Fibroblast of skin of abdomen (primary cell): ENCODE results near the gene RNF141.

Experiments
- DNase-seq: peaks from one replicate; pipeline ENCODE4 v3.0.0-alpha.2; 2013

RNF141 gene

GRCh38 chr11:10497371-10498021 lies 43.5 kb downstream of the RNF141 start:
- no peak for DNase-seq

DNA sequence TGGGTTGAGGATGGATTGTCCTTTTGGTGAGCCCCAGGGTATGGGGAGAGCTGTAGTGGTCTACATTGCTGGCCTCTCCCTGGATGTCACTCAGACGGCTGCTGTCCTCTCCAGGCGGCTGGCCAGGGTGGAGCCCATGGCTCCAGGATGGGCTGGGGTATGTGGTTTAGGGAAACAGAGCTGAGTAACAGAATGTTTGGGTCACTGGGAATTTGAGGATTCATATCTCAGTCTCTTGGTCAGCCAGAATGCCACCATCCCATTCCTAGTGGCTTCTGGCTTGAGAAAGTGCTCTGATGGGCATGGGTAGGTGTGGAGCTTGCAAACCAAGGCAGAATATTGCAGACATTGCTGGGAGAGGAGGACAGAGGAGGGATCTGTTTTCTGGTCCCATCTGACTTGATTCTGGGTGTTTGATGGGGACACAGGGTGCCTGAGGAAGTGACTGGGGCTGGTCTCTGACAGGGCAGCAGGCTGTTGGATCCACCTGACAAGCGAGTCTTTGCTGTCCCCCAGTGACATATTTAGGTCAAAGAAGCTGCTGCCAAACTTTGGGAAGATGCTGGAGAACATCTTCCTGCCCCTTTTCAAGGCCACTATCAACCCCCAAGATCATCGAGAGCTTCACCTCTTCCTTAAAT lies 44.6 kb downstream of the RNF141 start:
- no peak for DNase-seq

DNA sequence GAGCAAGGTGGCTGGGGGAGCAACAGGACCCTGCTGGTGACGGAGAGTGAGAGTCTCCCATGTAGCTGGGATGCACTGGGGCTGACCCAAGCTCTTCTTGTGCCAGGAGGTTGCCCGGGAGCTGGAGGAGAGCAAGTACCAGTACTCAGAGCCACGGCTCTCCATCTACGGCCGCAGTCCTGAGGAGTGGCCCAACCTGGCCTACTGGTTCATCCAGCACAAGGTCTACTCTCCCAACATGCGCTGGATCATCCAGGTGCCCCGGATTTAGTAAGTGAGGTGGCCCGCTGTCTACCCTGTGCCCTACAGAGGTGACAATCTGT lies 45.6 kb downstream of the RNF141 start:
- DNase-seq: no peak

DNA sequence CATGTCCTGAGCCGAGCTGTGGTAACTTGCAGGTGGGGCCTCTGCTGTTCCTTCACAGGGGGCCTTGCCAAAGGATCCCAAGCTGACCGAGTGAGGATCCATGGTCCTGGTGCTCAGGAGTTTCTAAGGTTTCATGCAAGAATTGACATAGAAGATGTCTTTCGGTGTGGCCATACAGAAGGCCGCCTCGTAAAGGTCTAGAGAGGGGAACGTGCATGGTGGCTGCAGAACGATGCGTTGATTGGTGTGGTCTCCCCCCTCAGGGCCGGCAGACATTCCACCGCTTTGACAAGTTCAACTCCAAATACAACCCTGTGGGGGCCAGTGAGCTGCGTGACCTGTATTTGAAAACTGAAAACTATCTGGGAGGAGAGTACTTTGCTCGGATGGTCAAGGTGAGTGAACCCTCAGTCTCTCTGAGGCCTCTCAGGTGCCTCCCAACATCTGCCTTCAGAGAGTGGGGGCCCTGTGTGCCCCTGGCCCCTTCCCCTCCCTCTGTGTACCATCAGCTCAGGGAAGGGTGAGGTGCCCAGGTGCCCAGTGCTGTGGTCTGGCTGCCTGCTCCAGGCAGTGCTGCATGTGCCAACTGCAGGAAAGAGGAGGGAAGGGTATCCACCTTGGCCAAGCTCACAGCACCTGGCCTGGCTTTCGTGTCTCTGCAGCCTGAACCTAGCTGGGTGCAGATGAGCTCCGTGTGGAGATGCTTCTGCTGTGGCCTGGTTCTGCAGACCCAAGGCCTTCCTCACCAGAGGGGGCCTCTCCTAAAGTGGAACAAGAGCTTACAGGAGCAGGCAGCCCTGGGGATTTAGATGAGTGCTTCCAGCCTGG lies 46.1 kb downstream of the RNF141 start:
- no peak for DNase-seq

DNA sequence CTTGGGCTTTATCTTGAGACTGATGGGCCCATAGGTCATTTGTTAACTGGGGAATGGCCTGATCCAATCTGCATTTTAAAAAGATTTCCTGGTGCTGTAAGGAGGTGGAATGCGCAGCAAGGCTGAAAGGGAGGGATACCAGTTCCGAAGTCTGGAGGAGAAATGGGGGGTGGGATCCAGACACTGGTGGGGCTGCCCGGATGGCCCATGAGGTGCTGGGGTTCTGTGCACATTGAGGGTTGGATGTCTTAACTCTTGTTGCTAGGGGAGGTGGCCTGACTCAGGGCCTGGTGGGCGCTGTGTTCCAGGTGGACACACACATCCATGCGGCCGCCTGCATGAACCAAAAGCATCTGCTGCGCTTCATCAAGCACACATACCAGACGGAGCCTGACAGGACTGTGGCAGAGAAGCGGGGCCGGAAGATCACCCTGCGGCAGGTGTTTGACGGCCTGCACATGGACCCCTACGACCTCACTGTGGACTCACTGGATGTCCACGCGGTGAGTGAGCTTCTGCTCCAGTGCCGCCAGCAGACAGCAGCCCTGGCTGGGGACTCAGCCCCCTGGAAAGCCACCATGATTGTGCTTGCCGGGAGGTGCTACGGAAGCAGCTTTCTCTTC lies 47.8 kb downstream of the RNF141 start:
- DNase-seq: no peak

GRCh38 chr11:10492084-10492483 lies 48.9 kb downstream of the RNF141 start:
- DNase-seq: no peak

DNA sequence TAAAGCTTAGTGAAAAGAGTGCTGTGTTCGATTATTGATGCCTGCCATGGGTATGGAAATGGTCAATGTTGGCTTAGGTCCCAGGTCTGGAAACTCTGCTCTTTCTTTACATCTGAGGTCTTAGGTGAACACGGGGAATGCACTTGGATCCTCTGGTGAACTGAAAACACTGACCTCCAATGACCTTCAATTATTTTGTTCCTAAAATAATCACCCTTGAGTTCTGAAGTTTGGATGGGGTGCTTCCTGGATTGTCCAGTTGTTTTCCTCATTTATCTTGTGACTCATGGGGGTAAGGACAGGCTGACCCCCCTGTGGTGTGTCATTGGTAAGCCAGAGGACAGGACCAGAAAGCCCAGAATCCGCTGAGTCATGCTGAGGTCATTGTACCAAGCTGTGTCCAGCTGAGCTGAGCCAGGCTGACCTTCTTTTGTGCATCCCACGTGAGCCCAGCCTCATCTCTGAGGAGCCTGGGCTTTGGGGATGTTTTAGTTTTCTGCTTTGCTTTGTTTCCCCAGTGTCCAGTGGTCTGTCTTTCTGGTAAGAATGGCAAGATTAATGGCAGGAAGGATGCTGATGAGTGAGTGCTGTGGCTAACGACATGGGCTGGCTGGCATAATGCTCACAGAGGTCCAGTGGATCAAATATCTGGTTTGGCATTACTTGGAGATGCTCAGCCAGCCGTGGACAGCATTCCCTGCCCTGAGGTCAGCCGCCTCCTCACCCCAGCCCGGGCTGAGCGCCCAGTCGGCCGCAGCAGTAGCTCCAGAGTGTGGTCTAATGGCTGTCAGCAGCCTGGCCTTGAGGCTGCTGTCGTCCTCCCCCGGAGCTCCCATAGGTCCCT lies 50.4 kb downstream of the RNF141 start:
- DNase-seq: peak; percentile 71

GRCh38 chr11:10490032-10490397 lies 51.0 kb downstream of the RNF141 start:
- DNase-seq: no peak

GRCh38 chr11:10488934-10489691 lies 51.9 kb downstream of the RNF141 start:
- no peak for DNase-seq

DNA sequence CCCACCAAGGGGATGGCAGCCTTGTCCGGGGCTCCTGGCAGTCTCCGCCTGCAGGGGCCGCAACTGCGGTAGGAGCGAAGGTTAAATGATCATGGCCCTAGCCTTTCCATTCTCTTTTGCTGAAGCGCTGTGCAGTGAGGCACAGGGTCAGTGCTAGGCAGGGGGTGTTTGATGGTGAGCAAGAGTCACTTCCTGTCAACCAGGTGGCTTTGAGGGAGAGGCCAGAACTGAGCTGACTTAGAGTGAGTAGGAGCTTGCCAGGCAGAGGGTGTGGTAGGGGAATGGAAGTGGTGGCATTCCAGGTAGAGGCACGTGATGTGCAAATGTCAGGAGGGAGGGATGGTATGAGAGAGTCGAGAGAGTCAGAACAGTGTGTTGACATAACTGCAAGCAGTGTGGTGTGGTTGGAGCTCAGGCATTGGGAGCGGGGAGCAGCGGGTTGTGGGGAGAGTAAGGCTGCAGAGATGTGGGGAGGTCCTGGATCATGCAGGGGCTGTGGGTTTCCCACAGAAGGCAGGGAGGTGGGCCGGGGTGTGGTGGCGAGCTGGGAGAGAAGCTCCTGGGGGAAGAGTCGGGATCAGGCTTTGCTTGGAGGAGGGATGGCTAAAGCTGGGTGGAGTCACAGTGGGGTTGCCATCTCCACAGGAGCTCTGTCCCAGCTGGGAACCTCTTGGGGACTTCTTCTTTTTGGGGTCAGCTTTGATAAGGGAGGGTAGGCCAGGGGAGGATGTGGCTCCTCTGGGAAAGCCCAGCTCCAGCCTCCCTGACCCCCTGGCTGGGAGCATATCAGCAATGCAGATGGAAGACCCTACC lies 52.7 kb downstream of the RNF141 start:
- DNase-seq: no peak

DNA sequence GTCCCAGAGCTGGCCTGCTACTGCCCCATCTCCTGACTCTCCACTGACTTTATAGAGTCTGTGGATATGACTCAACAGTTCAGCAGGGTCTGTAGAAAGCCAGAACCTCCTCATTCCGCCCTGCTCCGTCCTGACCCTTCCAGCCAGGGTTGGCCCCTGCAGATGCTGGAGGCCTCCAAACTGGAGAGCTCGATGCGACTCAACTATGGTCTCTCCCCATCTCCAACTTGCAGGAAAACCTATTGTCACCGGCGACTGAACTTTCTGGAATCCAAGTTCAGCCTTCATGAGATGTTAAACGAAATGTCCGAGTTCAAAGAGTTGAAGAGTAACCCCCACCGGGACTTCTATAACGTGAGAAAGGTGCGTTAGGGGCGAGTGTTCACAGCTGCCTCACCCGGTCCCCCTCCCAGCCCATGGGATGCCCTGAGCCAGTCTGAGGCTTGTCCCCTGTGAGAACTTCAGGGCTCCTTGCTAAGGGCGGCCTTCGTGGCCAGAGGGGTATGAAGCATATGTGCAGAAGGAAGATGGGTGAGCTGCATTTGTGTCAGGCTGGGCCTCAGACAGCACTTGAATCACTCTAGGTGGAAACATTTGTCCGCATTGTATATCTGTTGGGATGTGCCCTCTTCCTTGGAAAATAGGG lies 53.9 kb downstream of the RNF141 start:
- DNase-seq: no peak

- DNase-seq: no peak
Measured at GRCh38 chr11:10486161-10486840, 54.7 kb downstream of the RNF141 start.

- DNase-seq: no peak
Measured at GRCh38 chr11:10485646-10486045, 55.3 kb downstream of the RNF141 start.

DNA sequence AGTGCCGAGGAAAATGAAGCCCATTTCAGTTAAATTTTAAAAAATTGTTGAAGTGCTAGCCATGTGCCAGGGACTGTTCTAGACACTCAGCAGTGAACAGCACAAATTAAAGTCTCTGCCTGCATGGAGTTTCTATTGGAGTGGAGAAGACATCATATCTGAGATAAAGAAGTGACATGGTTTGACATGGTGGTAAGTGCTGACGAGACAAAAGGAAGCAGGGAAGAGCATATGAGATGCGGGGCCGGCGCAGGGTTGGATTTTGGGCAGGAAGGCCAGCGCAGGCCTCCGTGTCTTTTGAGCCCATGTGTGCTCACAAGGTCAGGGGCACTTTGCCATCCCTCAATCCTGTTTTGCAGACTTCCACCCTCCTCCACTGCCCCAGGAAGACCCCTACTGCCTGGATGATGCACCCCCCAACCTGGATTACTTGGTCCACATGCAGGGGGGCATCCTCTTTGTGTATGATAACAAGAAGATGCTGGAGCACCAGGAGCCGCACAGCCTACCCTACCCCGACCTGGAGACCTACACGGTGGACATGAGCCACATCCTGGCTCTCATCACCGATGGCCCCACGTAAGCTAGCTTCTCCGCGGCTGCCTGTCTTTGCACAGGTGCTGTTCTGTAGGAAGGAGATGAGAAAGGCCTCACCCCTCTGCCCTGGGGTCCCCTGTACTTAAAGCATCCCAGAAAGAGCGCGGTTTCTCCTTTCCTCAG lies 56.4 kb downstream of the RNF141 start:
- no peak for DNase-seq

DNA sequence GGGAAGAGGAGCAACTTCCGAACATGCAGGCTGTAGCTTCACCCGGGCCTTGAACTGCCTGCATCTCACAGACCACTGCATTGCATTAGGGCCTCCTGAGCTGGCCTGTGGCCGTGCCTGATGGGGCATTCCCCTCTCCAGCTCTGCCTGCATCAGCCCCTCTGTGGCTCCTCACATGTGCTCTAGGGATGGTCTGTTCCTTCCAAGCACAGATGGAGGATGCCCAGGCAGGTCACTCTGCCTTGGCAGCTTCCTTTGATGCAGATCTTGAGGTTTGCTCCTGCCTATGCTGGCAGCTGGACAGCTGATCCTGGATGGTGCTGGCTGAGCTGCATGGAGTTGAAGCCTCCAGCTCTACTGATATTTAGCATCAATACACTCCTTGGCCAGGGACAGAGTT lies 57.4 kb downstream of the RNF141 start:
- DNase-seq: no peak

- no peak for DNase-seq
Measured at GRCh38 chr11:10483174-10483573, 57.8 kb downstream of the RNF141 start.

- no peak for DNase-seq
Measured at GRCh38 chr11:10481560-10482349, 59.2 kb downstream of the RNF141 start.

- no peak for DNase-seq
Measured at GRCh38 chr11:10480760-10481159, 60.2 kb downstream of the RNF141 start.
